Head of caudate nucleus (tissue), 42 donors: ENCODE data around the gene ZNHIT1.

Source experiments
- DNase-seq, 42 donors: peaks; one replicate each; pipeline versions ENCODE4 v3.0.0 to v3.0.0-alpha.2; 2020 to 2021; ENCODE audit warnings: mixed read lengths in 7 of 42
- intact Hi-C: fragments of 100-400 bp; cut with DNase I; formaldehyde crosslinking; loops from one replicate; pipeline ENCODE4 v1.15.0; 2022

The ZNHIT1 gene

DNA sequence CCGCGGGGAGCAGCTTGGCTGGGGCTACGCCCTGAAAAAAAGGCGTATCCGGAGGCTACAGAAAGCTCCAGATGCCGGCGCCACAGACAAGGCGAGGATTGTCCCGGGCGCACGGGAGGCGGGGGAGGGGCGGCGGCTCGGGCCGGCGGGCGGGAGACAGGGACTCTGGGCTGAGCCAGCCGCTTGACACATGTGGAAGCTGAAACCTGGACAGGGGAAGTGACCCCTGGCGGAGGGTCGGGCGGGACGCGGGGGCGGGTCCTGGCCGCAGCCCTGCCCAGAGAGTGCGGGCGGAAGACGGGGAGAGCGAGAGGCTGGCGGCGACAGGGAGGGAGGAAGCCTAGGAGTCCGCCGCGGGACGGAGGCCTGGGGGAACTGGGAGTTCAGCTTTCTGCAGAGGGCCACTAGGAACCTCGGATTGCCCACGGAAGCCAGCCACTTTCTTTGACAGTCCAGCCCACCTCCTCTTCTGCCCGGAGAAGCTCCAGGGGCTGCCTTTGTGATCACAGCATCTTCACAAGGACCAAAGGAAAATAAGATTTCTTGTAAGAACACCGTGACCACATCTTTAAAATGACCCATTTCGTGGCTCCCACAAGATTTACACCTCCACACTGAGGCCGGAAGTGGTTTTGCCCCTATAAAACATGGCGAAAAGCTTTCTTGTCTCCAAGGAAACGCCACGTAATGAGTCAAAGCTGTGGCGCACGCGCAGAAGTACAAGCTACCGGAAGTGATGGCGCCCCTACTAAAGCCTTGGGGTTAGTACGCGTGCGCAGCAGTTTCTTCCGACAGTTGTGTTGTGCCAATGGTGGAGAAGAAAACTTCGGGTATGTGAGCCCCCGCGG, at the start of gene ZNHIT1, which contains the start of gene PLOD3:
Gene ZNHIT1, plus strand, starts transcription at position 778 of the 848 bp plus-strand sequence. Its CDS starts 31 bp downstream, at position 809.
Gene PLOD3, minus strand, starts transcription at position 194 of the 848 bp plus-strand sequence. CDS start 307 bp downstream, outside the sequence.
- peak; percentile 88 to 99 (median 95) for DNase-seq
- intact Hi-C loops = loop anchor here (2.0 to 10.0 kb wide), 2 partner anchors 27 to 67 kb away; partner anchors contain the start of gene FIS1

GRCh38 chr7:101168412-101169049, 49.4 kb upstream of the ZNHIT1 start:
- intact Hi-C loops = no loop called here
- DNase-seq = peak in 1 of 42 donors; percentile 34

DNA sequence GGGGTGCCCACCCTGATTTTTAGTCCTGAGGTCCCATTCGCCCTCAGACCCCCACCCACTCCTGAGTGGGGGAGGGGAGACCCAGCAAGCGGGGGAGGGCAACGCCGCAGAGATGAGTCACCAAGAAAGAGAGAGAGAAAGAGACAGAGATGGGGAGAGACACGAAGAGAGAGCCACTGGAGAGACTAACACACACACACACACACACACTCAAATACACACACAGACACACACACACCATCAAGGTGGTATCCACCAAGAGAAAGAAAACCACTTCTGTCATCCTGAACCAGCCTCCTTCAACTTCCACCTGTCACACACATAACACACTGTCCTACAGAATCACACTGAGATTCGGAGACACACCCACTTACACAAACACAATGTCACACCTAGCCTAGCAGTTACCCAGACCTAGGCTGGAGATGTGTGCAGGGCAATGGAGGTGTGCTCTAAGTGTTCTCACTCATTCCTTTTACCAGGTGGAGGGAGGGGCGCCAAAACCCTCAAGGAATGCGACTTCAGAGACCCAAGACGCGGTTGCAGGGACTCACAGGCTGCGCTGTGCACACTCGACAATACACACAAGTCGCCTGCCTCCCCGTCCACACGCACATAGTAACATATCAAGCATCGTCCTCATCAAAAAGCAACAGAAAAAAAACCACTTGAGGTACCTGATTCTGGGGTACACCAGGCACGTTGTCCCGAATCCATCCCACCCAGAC, 48.7 kb upstream of the ZNHIT1 start:
- intact Hi-C loops = no loop called here
- DNase-seq = peak in 2 of 42 donors; percentile 37 to 50

DNA sequence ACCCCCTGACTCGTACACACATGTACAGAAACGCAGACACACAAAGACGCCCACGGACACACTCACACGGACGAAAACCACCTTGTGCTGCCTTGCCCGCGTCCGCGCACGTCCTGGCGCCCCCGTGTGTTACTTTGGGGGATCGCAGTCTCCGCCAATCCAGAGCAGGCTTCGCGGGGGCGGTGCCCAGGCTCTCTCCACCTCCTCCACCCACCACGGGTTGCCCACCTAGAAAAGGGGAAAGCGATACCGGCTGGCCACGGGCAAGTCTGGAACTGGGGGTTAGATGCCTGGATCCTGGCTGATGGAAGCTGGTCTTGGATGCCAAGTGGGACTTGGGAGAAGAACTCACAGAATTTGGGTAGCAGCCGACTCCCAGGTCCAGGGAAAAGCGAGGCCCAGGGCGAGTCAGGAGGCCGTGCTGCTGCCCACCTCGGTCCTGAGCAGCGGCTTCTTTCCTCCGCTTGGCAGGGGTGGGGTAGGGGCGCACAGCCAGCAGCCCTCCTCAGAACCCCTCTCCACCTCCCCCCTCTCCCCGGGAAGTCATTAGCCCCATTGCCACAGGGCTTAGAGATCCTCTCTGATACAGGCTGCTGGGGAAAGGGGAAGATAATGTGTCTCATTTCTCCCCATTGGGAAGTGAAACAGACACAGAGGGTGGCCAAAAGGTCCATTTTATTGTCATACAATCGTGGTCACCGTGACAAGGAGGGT, 48.0 kb upstream of the ZNHIT1 start:
- intact Hi-C loops = no loop called here
- DNase-seq = peak; percentile 51 to 90 (median 78)

DNA sequence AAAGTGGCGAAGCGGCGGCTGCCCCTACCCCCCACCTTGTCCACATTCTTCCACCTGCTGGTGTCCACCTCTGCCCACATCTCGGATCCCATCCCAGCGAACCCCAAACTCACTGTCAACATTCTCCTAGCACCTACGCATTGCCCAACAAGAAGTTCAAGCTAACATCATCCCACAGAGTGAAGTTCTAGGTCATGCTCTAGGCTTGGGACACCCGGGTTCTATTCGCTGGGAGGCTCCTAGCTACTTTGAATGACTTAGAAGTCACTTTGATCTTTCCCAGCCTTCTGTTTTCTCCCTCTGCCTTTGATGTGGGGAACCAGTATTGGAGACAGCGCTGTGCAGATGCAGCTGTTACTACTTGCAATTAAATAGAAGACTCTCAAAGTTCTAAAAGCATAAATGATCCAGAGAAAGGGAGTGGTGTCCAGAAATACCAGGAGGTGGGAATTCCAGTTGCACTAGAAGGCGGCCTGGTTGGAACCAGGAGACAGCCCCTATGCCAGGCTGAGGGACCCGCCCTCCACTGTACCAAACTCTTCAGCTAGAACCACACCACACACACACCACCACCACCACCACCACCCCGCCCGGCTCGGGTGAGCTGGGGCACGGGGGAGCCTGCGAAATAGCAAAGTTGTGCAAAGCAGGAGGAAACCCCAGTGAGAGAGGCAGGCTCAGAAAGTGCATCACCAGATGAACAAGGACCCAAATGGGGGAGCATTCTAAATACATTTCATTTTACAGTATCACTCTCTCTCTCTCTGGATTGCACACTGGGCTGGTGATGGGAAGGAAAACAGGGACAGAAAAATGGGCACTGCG, 47.1 kb upstream of the ZNHIT1 start:
- intact Hi-C loops = no loop called here
- no peak for DNase-seq

DNA sequence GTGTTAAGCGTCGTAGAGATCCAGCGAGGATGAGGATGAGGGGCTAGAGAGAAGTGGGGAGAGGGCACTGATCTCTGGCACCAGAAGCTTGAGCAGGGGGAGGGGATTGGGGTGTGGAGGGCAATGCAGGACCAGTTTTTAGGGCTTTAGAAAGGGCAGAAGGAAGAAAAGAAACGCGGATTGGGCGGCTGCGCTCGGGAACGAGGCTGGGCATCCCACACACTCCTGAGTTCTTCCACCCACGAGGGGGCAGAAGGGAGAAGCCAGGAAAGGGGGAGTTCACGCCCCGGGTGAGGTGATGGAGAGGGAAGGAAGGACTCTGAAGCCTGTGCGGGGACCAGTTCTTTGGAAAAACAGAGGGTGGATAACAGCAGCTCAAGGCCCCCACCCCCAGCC, 46.5 kb upstream of the ZNHIT1 start:
- intact Hi-C loops = no loop called here
- DNase-seq = peak in 3 of 42 donors; percentile 30 to 44 (median 43)

- intact Hi-C loops = no loop called here
- DNase-seq = no peak
These were observed 45.7 kb upstream of the ZNHIT1 start for GRCh38 chr7:101172005-101172853.

DNA sequence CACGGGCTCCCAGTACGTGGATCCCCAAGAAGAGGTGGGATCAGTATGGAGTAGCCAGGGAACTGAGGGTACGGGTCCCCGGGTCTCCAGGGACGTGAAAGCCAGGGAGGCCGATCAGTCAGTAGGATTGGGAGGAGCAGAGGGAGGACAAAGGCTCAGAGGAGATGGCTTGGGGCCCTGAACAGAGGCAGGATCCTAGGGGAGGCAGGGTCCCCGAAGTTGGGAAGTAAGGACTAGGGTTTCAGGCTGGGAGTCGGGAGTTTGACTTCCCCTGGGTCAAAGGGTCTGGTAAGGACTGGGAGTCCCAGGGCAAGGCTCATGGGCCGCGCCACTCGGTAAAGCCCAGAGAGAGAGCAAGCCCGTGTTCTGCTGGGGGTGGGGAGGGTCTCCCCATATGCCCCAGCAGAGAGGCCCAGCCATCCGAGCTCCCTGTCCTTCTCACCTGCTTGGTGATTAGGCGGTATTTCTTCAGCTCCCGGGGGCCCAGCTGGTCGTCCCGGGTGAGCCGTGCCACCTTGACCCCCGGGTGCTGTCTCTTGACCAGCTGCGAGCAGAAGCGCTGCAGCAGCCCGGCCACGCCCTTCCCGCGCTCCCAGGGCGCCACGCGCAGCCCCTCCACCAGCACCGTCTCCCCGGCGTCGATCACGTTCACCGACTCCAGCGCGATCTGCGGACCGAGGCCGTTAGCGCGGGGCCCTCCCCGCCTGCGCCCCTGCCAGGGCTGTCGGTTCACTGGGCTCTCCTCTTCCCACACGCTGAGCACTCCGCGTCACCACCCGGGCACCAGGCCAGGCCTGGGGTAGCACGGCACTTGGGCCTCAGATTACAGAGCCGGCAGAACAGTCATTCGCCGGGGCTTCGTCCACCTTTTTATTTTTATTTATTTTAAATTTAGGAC, 44.9 kb upstream of the ZNHIT1 start:
- intact Hi-C loops = no loop called here
- DNase-seq = peak in 5 of 42 donors; percentile 17 to 63 (median 41)

- DNase-seq = no peak
- intact Hi-C loops = no loop called here
These were observed 44.2 kb upstream of the ZNHIT1 start for GRCh38 chr7:101173752-101174244.

- no peak for DNase-seq
- intact Hi-C loops = no loop called here
These were observed 43.6 kb upstream of the ZNHIT1 start for GRCh38 chr7:101174322-101174854.

GRCh38 chr7:101175664-101176063, 42.3 kb upstream of the ZNHIT1 start:
- no peak for DNase-seq
- intact Hi-C loops = no loop called here

GRCh38 chr7:101177644-101178043, 40.3 kb upstream of the ZNHIT1 start:
- intact Hi-C loops = no loop called here
- no peak for DNase-seq

GRCh38 chr7:101179117-101179516, 38.8 kb upstream of the ZNHIT1 start:
- intact Hi-C loops = no loop called here
- no peak for DNase-seq

- intact Hi-C loops = no loop called here
- DNase-seq = no peak
These were observed 38.3 kb upstream of the ZNHIT1 start for GRCh38 chr7:101179713-101180112.

DNA sequence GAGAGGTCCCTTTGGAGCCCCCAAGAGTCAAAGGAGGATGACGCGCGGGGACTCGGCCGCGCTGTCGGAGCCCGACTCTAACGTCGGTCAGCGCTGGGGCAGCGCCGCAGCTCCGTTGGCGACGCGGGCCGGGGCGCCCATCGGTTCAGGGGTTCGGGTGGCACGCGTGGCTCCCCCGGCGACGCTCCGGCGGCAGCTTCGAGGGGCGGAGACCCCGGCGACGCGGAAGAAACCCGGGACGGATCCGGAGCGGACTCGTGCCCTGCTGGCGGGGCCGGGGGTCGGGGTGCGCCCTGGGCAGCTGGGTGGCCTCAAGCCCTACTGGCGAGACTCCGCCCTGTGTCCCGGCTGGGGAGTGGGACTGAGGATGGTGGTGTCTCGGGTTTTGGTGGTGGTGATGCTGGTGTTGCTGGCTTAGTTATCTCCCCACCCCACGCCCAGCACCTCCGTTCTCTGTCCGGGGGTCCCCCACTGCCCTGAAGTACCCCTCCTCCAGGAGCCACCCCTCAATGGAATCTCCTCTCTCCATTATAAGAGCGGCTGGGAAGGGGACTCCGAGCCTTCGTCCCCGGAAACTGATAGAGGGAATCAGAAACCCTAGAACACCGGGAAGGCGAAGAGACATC, 37.7 kb upstream of the ZNHIT1 start, which contains the start of gene NAT16:
Gene NAT16, minus strand, starts transcription at position 164 of the 626 bp plus-strand sequence. CDS start 5,486 bp downstream, outside the sequence.
- intact Hi-C loops = no loop called here
- DNase-seq = no peak
